Stimulated activated memory B cell treated with anti-CD40 and anti-IgM and Interleukin-4, amounts not matched to agents 10 μg/mL and 1 μg/mL and 100 μg/mL, for 72 hours (primary cell): Measurements from ENCODE around the gene SMAD7.

Experiments
- ATAC-seq: fragments of 150-1000 bp; cut with Tn5 transposase; 2 replicates; pipeline ENCODE4 v1.10.0; 2021
- H3K27ac Mint-ChIP-seq: one replicate; pipeline ENCODE4 v1.8.0; 2022; ENCODE audit warnings: mild to moderate bottlenecking, mixed read lengths
- H3K27me3 Mint-ChIP-seq: one replicate; pipeline ENCODE4 v1.8.0; 2022; ENCODE audit warnings: mixed read lengths
- H3K36me3 Mint-ChIP-seq: one replicate; pipeline ENCODE4 v1.8.0; 2022; ENCODE audit warnings: mixed read lengths
- H3K4me1 Mint-ChIP-seq: one replicate; pipeline ENCODE4 v1.8.0; 2022; ENCODE audit warnings: mixed read lengths
- H3K4me3 Mint-ChIP-seq: one replicate; pipeline ENCODE4 v1.8.0; 2022; ENCODE audit warnings: mild to moderate bottlenecking, moderate library complexity, mixed read lengths
- H3K9me3 Mint-ChIP-seq: one replicate; pipeline ENCODE4 v1.8.0; 2022; ENCODE audit warnings: mixed read lengths

SMAD7 gene

DNA sequence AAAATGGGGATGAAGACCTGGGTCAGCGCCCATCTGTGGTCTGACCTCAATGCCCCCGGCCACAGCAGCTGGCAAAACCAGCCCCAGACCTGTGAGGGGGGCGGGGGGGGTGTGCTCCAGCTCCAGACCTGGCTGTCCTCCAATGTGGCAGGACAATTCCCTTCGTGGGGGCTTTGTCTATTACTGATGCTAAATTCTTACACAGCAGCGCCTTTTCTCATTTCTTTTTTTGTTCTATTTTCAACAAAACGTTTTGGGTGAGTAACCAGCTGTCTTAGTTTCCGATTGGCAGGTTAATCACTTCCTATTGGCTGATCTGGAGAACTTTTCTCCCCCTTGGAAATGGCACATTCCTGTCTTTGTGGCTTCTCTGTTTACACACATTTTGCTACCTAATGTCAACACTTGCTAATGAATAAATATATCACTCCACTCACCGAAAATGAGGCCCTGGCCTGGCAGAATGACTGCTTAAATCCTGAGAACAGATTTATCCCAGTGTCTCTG is 4.4 kb downstream of the SMAD7 start:
- ATAC-seq: no peak
- no peaks in the 10 kb centered on the region for H3K27me3 Mint-ChIP-seq
- H3K36me3 Mint-ChIP-seq: peaks cover 61% of the 10 kb centered on the region
- peaks cover 81% of the 10 kb centered on the region for H3K4me1 Mint-ChIP-seq
- H3K9me3 Mint-ChIP-seq: no peaks in the 10 kb centered on the region
- H3K4me3 Mint-ChIP-seq: no peak overlapping the region
- no peak overlapping the region for H3K27ac Mint-ChIP-seq

DNA sequence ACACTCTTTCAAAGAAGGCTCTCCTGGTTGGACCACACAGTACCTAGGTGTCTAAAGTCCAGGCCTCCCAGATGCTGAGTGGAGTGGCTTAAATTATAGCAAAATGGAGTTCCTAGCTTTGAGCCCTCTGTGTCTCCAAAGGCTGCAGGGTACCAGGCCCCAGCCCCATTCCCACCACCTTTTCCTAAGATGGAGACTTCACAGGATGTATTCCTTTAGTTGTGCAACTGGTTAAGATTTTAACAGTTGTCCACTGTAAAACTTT is 4.9 kb downstream of the SMAD7 start:
- Mint-ChIP-seq H3K27me3 (no peaks in the 10 kb centered on the region), H3K4me3 (no peak overlapping the region), H3K27ac (no peak overlapping the region), H3K9me3 (no peaks in the 10 kb centered on the region), H3K4me1 (peaks cover 86% of the 10 kb centered on the region), H3K36me3 (peaks cover 66% of the 10 kb centered on the region)
- ATAC-seq: no peak

DNA sequence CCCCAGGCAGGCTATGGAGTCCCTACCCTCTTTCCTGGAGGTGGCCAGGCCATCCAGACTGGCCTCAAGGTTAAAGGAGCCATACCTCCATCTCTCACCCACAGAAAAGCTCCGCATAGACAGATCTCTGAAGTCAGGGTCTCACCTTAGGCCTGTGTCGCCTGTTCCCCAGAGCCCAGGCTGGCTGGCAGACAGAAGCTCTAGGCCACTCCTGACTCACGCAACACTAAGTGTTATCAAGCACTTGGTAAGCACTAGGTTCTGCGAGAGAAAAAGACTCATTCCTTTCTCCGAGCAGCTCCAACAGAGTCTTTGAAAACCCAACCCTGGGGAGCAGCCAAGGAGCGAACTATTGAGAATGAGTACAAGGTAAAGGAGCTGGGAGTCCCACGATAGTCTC is 6.1 kb downstream of the SMAD7 start:
- H3K4me3 Mint-ChIP-seq: no peak overlapping the region
- H3K9me3 Mint-ChIP-seq: no peaks in the 10 kb centered on the region
- H3K36me3 Mint-ChIP-seq: peaks cover 74% of the 10 kb centered on the region
- ATAC-seq: no peak
- no peaks in the 10 kb centered on the region for H3K27me3 Mint-ChIP-seq
- H3K4me1 Mint-ChIP-seq: peaks cover 98% of the 10 kb centered on the region
- H3K27ac Mint-ChIP-seq: no peak overlapping the region

DNA sequence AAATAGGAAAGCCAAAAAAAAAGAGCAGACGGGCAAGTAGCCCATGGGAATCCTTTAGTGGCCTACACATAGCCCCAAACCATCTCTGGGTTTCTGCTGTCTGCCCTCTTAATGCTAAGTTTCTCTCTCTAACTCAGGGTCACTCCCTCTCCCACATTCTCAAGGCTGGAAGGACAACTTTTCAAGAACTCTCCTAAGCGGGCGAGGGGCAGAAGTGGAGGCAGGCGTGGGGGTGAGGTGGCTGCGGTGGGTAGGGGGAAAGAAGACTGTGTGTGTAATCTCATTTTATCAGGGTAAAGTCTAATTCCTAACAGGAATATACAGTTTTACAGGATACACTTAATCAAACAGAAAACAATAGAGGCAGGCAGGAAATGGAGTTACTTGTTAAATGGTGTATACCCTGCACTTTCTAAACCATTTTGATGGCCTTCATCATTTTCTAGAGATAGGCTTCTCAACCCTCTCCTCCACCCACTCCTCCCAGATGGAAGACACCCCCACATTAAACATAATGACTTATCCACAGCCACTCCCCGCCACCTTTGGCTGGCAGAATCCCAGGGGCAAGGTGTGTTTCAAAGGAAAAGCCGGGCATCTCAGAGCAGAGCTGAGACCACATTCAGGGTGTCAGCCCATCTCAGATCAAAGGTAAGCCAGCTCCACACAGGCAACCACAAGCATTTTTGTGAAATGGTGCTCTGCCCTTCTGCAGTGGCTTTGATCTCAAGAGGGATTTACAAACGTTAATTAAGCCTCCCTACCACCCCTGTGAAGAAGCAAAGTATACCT is 6.8 kb downstream of the SMAD7 start:
- ATAC-seq: no peak
- no peaks in the 10 kb centered on the region for H3K27me3 Mint-ChIP-seq
- H3K4me1 Mint-ChIP-seq: peaks cover 98% of the 10 kb centered on the region
- H3K9me3 Mint-ChIP-seq: no peaks in the 10 kb centered on the region
- H3K4me3 Mint-ChIP-seq: no peak overlapping the region
- H3K27ac Mint-ChIP-seq: peak overlapping the region; percentile 15
- peaks cover 70% of the 10 kb centered on the region for H3K36me3 Mint-ChIP-seq

GRCh38 chr18:48943333-48943732 is 7.4 kb downstream of the SMAD7 start:
- ATAC-seq: no peak
- H3K4me3 Mint-ChIP-seq: no peak overlapping the region
- H3K36me3 Mint-ChIP-seq: peaks cover 73% of the 10 kb centered on the region
- peaks cover 98% of the 10 kb centered on the region for H3K4me1 Mint-ChIP-seq
- H3K27ac Mint-ChIP-seq: peak overlapping the region; percentile 15
- H3K9me3 Mint-ChIP-seq: no peaks in the 10 kb centered on the region
- no peaks in the 10 kb centered on the region for H3K27me3 Mint-ChIP-seq

DNA sequence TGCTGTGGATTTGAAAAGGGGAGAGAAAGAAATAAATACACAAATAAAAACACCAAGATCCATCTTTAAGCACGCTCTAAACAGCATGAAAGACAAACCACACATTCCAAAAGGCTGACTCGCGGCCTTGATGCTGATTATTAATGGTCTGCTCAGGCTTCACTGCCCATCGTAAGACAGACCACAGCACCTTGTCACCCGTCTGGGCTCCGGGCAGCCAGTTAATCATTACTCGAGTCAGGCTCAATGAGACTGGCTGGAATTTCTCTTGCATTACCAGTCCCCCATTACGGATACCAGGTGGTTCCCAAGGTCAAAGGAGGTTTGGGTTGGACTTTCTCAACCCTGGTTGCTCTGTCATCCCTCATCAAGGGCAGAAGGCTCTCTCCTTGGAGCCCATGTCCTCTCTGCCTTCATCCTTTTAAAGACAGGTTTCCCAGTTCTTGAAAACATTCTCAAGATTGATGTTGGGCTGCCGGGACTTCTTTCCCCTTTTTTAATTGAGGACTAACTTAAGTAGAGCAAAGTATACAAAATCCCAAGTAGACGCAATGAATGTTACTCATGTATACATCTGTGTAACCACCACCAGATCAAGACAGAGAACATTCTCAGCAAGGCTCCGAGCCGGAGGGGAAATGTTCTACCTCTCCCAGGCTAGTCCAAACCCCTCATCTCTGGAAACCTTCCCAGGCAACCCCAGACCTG is 8.1 kb downstream of the SMAD7 start:
- Mint-ChIP-seq H3K9me3 (no peaks in the 10 kb centered on the region), H3K36me3 (peaks cover 69% of the 10 kb centered on the region), H3K4me1 (peaks cover 98% of the 10 kb centered on the region), H3K4me3 (no peak overlapping the region), H3K27ac (peak overlapping the region; percentile 15), H3K27me3 (no peaks in the 10 kb centered on the region)
- ATAC-seq: no peak

GRCh38 chr18:48942086-48942485 is 8.7 kb downstream of the SMAD7 start:
- H3K27ac Mint-ChIP-seq: peak overlapping the region; percentile 76
- ATAC-seq: no peak
- no peaks in the 10 kb centered on the region for H3K27me3 Mint-ChIP-seq
- no peaks in the 10 kb centered on the region for H3K9me3 Mint-ChIP-seq
- H3K4me3 Mint-ChIP-seq: no peak overlapping the region
- peaks cover 98% of the 10 kb centered on the region for H3K4me1 Mint-ChIP-seq
- H3K36me3 Mint-ChIP-seq: peaks cover 63% of the 10 kb centered on the region

GRCh38 chr18:48941672-48942071 is 9.1 kb downstream of the SMAD7 start:
- Mint-ChIP-seq H3K4me3 (no peak overlapping the region), H3K27ac (peak overlapping the region; percentile 76), H3K9me3 (no peaks in the 10 kb centered on the region), H3K4me1 (peaks cover 95% of the 10 kb centered on the region), H3K36me3 (peaks cover 58% of the 10 kb centered on the region), H3K27me3 (no peaks in the 10 kb centered on the region)
- ATAC-seq: no peak

DNA sequence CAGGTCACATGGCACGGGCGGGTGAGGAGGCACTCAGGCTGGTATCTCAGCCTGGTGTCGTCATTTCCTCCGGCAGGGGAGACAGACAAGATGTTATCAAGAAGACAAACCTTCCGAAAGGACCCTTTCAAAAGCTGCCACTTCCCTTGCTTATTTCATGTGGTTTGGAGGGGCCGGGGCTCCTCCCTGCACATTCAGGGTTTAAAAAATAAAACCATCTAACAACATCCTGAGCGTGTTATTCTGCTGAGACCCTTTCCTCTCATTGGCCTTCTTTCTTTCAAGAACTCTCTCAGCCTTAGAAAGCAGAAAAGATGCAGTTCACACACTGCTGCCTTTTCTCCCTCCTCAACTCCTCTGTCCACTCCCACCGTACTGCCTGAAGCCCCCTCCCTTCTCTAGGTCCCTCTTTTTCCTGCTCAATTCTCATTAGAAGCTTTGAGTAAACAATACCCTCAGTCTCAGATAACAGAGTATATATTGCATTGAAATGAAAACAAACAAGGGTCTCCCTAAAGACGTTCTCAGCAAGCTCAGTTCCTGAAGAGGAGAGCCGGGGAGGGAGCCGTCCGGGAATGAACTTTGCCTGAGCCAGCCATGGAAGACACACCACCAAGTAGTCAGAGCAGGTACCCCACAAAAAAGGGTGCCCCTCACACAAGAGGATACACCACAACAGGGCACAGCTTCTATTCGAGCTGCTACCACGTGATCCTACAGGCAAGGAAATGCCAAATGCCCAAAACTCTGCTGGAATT is 9.7 kb downstream of the SMAD7 start:
- Mint-ChIP-seq H3K27me3 (no peaks in the 10 kb centered on the region), H3K9me3 (no peaks in the 10 kb centered on the region), H3K36me3 (peaks cover 55% of the 10 kb centered on the region), H3K4me1 (peaks cover 95% of the 10 kb centered on the region), H3K27ac (peak overlapping the region; percentile 76), H3K4me3 (peak overlapping the region; percentile 62)
- ATAC-seq: peak; percentile 89

GRCh38 chr18:48939205-48940097 is 11.3 kb downstream of the SMAD7 start:
- Mint-ChIP-seq H3K4me1 (peaks cover 95% of the 10 kb centered on the region), H3K27me3 (no peaks in the 10 kb centered on the region), H3K9me3 (no peaks in the 10 kb centered on the region), H3K4me3 (no peak overlapping the region), H3K27ac (peak overlapping the region; percentile 76), H3K36me3 (peaks cover 46% of the 10 kb centered on the region)
- ATAC-seq: no peak

GRCh38 chr18:48938827-48939204 is 11.9 kb downstream of the SMAD7 start:
- Mint-ChIP-seq H3K27me3 (no peaks in the 10 kb centered on the region), H3K27ac (no peak overlapping the region), H3K9me3 (no peaks in the 10 kb centered on the region), H3K36me3 (peaks cover 40% of the 10 kb centered on the region), H3K4me3 (no peak overlapping the region), H3K4me1 (peaks cover 95% of the 10 kb centered on the region)
- ATAC-seq: no peak

- Mint-ChIP-seq H3K27me3 (no peaks in the 10 kb centered on the region), H3K27ac (no peak overlapping the region), H3K4me3 (no peak overlapping the region), H3K36me3 (peaks cover 33% of the 10 kb centered on the region), H3K4me1 (peaks cover 95% of the 10 kb centered on the region), H3K9me3 (no peaks in the 10 kb centered on the region)
- ATAC-seq: no peak
These were observed 12.7 kb downstream of the SMAD7 start for GRCh38 chr18:48937869-48938750.

- Mint-ChIP-seq H3K27me3 (no peaks in the 10 kb centered on the region), H3K9me3 (no peaks in the 10 kb centered on the region), H3K4me3 (peak overlapping the region; percentile 70), H3K36me3 (peaks cover 23% of the 10 kb centered on the region), H3K4me1 (peaks cover 95% of the 10 kb centered on the region), H3K27ac (peak overlapping the region; percentile 83)
- no peak for ATAC-seq
These were observed 15.4 kb downstream of the SMAD7 start for GRCh38 chr18:48935433-48935774.
